ENCODE data around the gene HOXA5.
A peak's percentile ranks its signal among the peaks of the same experiment; 100 is the strongest.

HOXA5 gene

DNA sequence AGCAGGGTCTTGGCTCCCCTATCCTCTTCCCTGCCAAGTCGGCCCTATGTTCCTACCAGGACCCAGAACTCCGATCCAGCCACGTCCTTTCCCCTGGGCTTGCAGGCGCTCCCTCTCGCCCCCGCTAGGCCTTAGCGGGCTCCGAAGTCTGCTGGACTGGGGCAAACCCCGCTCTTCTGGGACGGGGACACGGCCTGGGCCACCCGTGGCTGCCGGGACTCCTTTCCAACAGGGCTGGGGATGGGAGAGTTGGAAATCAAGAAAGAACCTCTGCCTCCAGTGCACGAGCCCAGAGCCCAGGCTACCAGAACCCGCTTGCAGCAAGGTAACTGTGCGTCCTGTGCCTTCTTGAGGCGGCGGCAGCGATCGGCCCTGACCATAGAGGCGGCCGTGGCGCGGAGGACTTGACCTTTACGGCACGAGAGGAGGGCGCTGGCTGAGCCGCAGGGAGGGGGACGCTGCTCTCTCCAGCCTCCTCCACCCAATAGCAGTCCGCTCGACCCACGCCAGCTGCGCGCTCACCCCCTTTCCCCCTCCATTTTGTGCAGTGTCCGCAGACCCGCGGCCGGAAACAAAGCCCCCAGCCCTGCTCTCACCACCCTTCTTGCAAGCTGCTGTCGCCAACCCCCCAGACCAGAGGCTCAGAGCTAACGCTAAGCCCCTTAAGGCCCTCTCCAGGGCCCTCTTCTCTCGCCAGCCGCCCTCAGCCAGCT lies 48.5 kb upstream of the HOXA5 start (continued):
- TF ChIP-seq, protein P1, sequence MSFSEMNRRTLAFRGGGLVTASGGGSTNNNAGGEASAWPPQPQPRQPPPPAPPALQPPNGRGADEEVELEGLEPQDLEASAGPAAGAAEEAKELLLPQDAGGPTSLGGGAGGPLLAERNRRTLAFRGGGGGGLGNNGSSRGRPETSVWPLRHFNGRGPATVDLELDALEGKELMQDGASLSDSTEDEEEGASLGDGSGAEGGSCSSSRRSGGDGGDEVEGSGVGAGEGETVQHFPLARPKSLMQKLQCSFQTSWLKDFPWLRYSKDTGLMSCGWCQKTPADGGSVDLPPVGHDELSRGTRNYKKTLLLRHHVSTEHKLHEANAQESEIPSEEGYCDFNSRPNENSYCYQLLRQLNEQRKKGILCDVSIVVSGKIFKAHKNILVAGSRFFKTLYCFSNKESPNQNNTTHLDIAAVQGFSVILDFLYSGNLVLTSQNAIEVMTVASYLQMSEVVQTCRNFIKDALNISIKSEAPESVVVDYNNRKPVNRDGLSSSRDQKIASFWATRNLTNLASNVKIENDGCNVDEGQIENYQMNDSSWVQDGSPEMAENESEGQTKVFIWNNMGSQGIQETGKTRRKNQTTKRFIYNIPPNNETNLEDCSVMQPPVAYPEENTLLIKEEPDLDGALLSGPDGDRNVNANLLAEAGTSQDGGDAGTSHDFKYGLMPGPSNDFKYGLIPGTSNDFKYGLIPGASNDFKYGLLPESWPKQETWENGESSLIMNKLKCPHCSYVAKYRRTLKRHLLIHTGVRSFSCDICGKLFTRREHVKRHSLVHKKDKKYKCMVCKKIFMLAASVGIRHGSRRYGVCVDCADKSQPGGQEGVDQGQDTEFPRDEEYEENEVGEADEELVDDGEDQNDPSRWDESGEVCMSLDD (tag by site-specific recombination; IDR thresholded peaks at IDR 0.05), result peak; percentile 28; the same call in 1 of the 2 replicates
- TF ChIP-seq ZNF335 (tag by site-specific recombination; conservative IDR thresholded peaks at IDR 0.05), result peak; percentile 49
- TF ChIP-seq ZNF398 (tag by site-specific recombination; IDR thresholded peaks at IDR 0.05), result peak; percentile 39; the same call in 1 of the 2 replicates
- peak; percentile 31; the same call in 1 of the 2 replicates for TF ChIP-seq KLF8 (tag by site-specific recombination; IDR thresholded peaks at IDR 0.05)
- TF ChIP-seq SETDB1 (IDR thresholded peaks at IDR 0.05; ENCODE audit: insufficient read length, low read length), result no peak
- no peak for TF ChIP-seq ZNF423 (tag by site-specific recombination; IDR thresholded peaks at IDR 0.05)
- 0 out of 2 replicates have a peak, but pooled peaks have one; percentile 12 for TF ChIP-seq ZNF341 (tag by site-specific recombination; IDR thresholded peaks at IDR 0.05; ENCODE audit: low read depth)
- TF ChIP-seq ZNF707 (tag by site-specific recombination; IDR thresholded peaks at IDR 0.05), result no peak
- TF ChIP-seq ZXDB (tag by site-specific recombination; IDR thresholded peaks at IDR 0.05), result peak; percentile 14; the same call in 1 of the 2 replicates
- TF ChIP-seq, protein P2, sequence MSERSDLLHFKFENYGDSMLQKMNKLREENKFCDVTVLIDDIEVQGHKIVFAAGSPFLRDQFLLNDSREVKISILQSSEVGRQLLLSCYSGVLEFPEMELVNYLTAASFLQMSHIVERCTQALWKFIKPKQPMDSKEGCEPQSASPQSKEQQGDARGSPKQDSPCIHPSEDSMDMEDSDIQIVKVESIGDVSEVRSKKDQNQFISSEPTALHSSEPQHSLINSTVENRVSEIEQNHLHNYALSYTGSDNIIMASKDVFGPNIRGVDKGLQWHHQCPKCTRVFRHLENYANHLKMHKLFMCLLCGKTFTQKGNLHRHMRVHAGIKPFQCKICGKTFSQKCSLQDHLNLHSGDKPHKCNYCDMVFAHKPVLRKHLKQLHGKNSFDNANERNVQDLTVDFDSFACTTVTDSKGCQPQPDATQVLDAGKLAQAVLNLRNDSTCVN (tag by site-specific recombination; optimal IDR thresholded peaks at IDR 0.05), result peak; percentile 52

- peaks cover 11 to 23% of the 10 kb centered on the region in 2 experiments; a peak in 2 of 3 replicates for H3K36me3 ChIP-seq (ENCODE audit: control insufficient read depth in 2 of 2, insufficient read depth in 1 of 2, low read length in 2 of 2)
- H3K9me3 ChIP-seq (ENCODE audit: control insufficient read depth, insufficient read depth, low read depth, low read length), result no peaks in the 10 kb centered on the region
- no peak overlapping the region for H3K4me3 ChIP-seq (ENCODE audit: low read depth, low read length)
- H3K27ac ChIP-seq (ENCODE audit: extremely low read depth, low read depth, low read length), result no peak overlapping the region
- ChIA-PET POLR2A (interaction anchor here (1.1 to 2.3 kb wide), 4 partner anchors 8 to 730 kb away, joined by 3 to 8 read pairs (median 6); partner anchors contain the start of gene HOXA13), CTCF (interaction anchor here (0.7 to 1.1 kb wide), 3 partner anchors 9 to 1298 kb away, joined by 3 to 4 read pairs (median 3); no protein-coding TSS in a partner anchor)
- peaks cover 33% of the 10 kb centered on the region for H3K4me1 ChIP-seq (ENCODE audit: control insufficient read depth, insufficient read depth, low read length)
- no peak for TF ChIP-seq ZNF658 (tag by site-specific recombination; IDR thresholded peaks at IDR 0.05)
- TF ChIP-seq ZNF707 (tag by site-specific recombination; IDR thresholded peaks at IDR 0.05), result no peak
- no peak for TF ChIP-seq ZSCAN30 (tag by site-specific recombination; IDR thresholded peaks at IDR 0.05)
- TF ChIP-seq ZIC2 (tag by site-specific recombination; IDR thresholded peaks at IDR 0.05), result no peak
- TF ChIP-seq ZNF514 (tag by site-specific recombination; IDR thresholded peaks at IDR 0.05), result no peak
- no peak for TF ChIP-seq ZNF302 (tag by site-specific recombination; IDR thresholded peaks at IDR 0.05; ENCODE audit: low read depth)
- no peak for TF ChIP-seq ZNF350 (tag by site-specific recombination; IDR thresholded peaks at IDR 0.05)
- no peak for TF ChIP-seq ZNF292 (tag by site-specific recombination; IDR thresholded peaks at IDR 0.05; ENCODE audit: borderline replicate concordance, low read depth)
- TF ChIP-seq ZNF701 (tag by site-specific recombination; IDR thresholded peaks at IDR 0.05), result no peak
- no peak for TF ChIP-seq ZNF747 (tag by site-specific recombination; IDR thresholded peaks at IDR 0.05)
- TF ChIP-seq ZFP3 (tag by site-specific recombination; IDR thresholded peaks at IDR 0.05; ENCODE audit: low read depth), result no peak
- no peak for TF ChIP-seq ZEB2 (tag by site-specific recombination; IDR thresholded peaks at IDR 0.05)
- no peak for TF ChIP-seq ZNF677 (tag by site-specific recombination; IDR thresholded peaks at IDR 0.05)
- TF ChIP-seq GLIS1 (tag by site-specific recombination; IDR thresholded peaks at IDR 0.05), result peak; percentile 49
- TF ChIP-seq BCL11B (tag by site-specific recombination; IDR thresholded peaks at IDR 0.05; ENCODE audit: low read depth), result no peak
- TF ChIP-seq ZNF488 (tag by site-specific recombination; IDR thresholded peaks at IDR 0.05), result no peak
- no peak for TF ChIP-seq ZNF610 (tag by site-specific recombination; IDR thresholded peaks at IDR 0.05; ENCODE audit: borderline replicate concordance)
- no peak for TF ChIP-seq ZNF777 (tag by site-specific recombination; IDR thresholded peaks at IDR 0.05; ENCODE audit: borderline replicate concordance)
- no peak for TF ChIP-seq ZNF571 (tag by site-specific recombination; IDR thresholded peaks at IDR 0.05)
- peak; percentile 68; the same call in 1 of the 2 replicates for TF ChIP-seq GLIS2 (tag by site-specific recombination; IDR thresholded peaks at IDR 0.05)
- no peak for TF ChIP-seq ZNF394 (tag by site-specific recombination; IDR thresholded peaks at IDR 0.05; ENCODE audit: borderline replicate concordance)
These were observed 47.8 kb upstream of the HOXA5 start for GRCh38 chr7:27191161-27191731.
